ENCODE measurements around the gene SATB2.

SATB2 gene

GRCh38 chr2:199388728-199389268 lies 68.9 kb downstream of the SATB2 start:
- H4K20me1 ChIP-seq (ENCODE audit: insufficient read depth, low read length) = no peaks in the 10 kb centered on the region

GRCh38 chr2:199384043-199384442 lies 73.7 kb downstream of the SATB2 start:
- Histone ChIP-seq H3F3A (ENCODE audit: insufficient read depth, low read length) (no peaks in the 10 kb centered on the region), H3K79me2 (ENCODE audit: insufficient read depth, low read length) (no peaks in the 10 kb centered on the region), H3K9me3 (ENCODE audit: low read length) (no peaks in the 10 kb centered on the region), H2AFZ (ENCODE audit: low read length) (no peak overlapping the region), H3K9me2 (ENCODE audit: low read depth, low read length) (no peaks in the 10 kb centered on the region), H3K9ac (ENCODE audit: low read length) (no peak overlapping the region), H4K20me1 (ENCODE audit: insufficient read depth, low read length) (no peaks in the 10 kb centered on the region), H3K4me1 (ENCODE audit: insufficient read depth, low read length, severe bottlenecking) (peaks cover 48% of the 10 kb centered on the region), H3K4me3 (ENCODE audit: low read depth, low read length, poor library complexity, severe bottlenecking) (no peak overlapping the region), H3K36me3 (ENCODE audit: insufficient read depth, low read length) (peaks cover 82% of the 10 kb centered on the region), H3K4me2 (ENCODE audit: low read length) (no peak overlapping the region), H3K27me3 (ENCODE audit: insufficient read depth, low read length) (no peaks in the 10 kb centered on the region), H3K27ac (ENCODE audit: low read depth, low read length, poor library complexity, severe bottlenecking) (no peak overlapping the region)
- TF ChIP-seq CTCF (IDR thresholded peaks at IDR 0.05; ENCODE audit: low read length) (no peak), EZH2 (IDR thresholded peaks at IDR 0.05; ENCODE audit: borderline replicate concordance, low read length) (no peak)

More at GRCh38 chr2:199388728-199389268, 68.9 kb downstream of the SATB2 start:
- Histone ChIP-seq H3F3A (ENCODE audit: insufficient read depth, low read length) (no peaks in the 10 kb centered on the region), H3K4me2 (ENCODE audit: low read length) (no peak overlapping the region), H3K27ac (ENCODE audit: low read depth, low read length, poor library complexity, severe bottlenecking) (no peak overlapping the region), H3K9me2 (ENCODE audit: low read depth, low read length) (no peaks in the 10 kb centered on the region), H3K27me3 (ENCODE audit: insufficient read depth, low read length) (no peaks in the 10 kb centered on the region), H3K4me3 (ENCODE audit: low read depth, low read length, poor library complexity, severe bottlenecking) (no peak overlapping the region), H3K9ac (ENCODE audit: low read length) (no peak overlapping the region), H3K9me3 (ENCODE audit: low read length) (no peaks in the 10 kb centered on the region), H3K4me1 (ENCODE audit: insufficient read depth, low read length, severe bottlenecking) (peaks cover 48% of the 10 kb centered on the region), H3K36me3 (ENCODE audit: insufficient read depth, low read length) (peaks cover 55% of the 10 kb centered on the region), H2AFZ (ENCODE audit: low read length) (no peak overlapping the region), H3K79me2 (ENCODE audit: insufficient read depth, low read length) (no peaks in the 10 kb centered on the region)
- no peak for TF ChIP-seq EZH2 (IDR thresholded peaks at IDR 0.05; ENCODE audit: borderline replicate concordance, low read length)
- TF ChIP-seq CTCF (IDR thresholded peaks at IDR 0.05; ENCODE audit: low read length) = no peak

GRCh38 chr2:199383021-199383420 lies 74.7 kb downstream of the SATB2 start:
- no peak for TF ChIP-seq CTCF (IDR thresholded peaks at IDR 0.05; ENCODE audit: low read length)
- no peak for TF ChIP-seq EZH2 (IDR thresholded peaks at IDR 0.05; ENCODE audit: borderline replicate concordance, low read length)
- Histone ChIP-seq H3K27ac (ENCODE audit: low read depth, low read length, poor library complexity, severe bottlenecking) (no peak overlapping the region), H3K4me3 (ENCODE audit: low read depth, low read length, poor library complexity, severe bottlenecking) (no peak overlapping the region), H3K4me1 (ENCODE audit: insufficient read depth, low read length, severe bottlenecking) (peaks cover 53% of the 10 kb centered on the region), H3K27me3 (ENCODE audit: insufficient read depth, low read length) (no peaks in the 10 kb centered on the region), H2AFZ (ENCODE audit: low read length) (no peak overlapping the region), H3K9me3 (ENCODE audit: low read length) (no peaks in the 10 kb centered on the region), H3K9me2 (ENCODE audit: low read depth, low read length) (no peaks in the 10 kb centered on the region), H3K36me3 (ENCODE audit: insufficient read depth, low read length) (peaks cover 88% of the 10 kb centered on the region), H4K20me1 (ENCODE audit: insufficient read depth, low read length) (no peaks in the 10 kb centered on the region), H3K4me2 (ENCODE audit: low read length) (no peak overlapping the region), H3K9ac (ENCODE audit: low read length) (no peak overlapping the region), H3F3A (ENCODE audit: insufficient read depth, low read length) (no peaks in the 10 kb centered on the region), H3K79me2 (ENCODE audit: insufficient read depth, low read length) (no peaks in the 10 kb centered on the region)

All from OCI-LY1 (cell line).